HAP-1 (cell line): ENCODE data around the gene GLT1D1.

ENCODE experiments used
- DNase-seq, 2 experiments: peaks; one replicate each; pipeline ENCODE4 v3.0.0-alpha.2; 2016 to 2020; ENCODE audit warnings: low spot score in 2 of 2
- H3K27me3 ChIP-seq: fragments of 250-450 bp; sonication (Bioruptor Pico); 2 replicates; pipeline ENCODE4 v1.5.1; 2020; ENCODE audit warnings: low read depth, mild to moderate bottlenecking, moderate library complexity
- H3K36me3 ChIP-seq: fragments of 250-450 bp; sonication (Bioruptor Pico); replicated peaks from 2 replicates; pipeline ENCODE4 v1.5.1; 2020; ENCODE audit warnings: mild to moderate bottlenecking
- H3K4me1 ChIP-seq: fragments of 250-450 bp; sonication (Bioruptor Pico); 2 replicates; pipeline ENCODE4 v1.5.1; 2020; ENCODE audit warnings: mild to moderate bottlenecking
- H3K4me3 ChIP-seq: fragments of 250-450 bp; sonication (Bioruptor Pico); 2 replicates; pipeline ENCODE4 v1.5.1; 2020; ENCODE audit warnings: mild to moderate bottlenecking, moderate library complexity
- H3K9me3 ChIP-seq: fragments of 250-450 bp; sonication (Bioruptor Pico); 2 replicates; pipeline ENCODE4 v1.5.1; 2020; ENCODE audit warnings: mild to moderate bottlenecking, moderate library complexity
- in situ Hi-C: fragments of 300-500 bp; cut with MboI; formaldehyde crosslinking; loops from 3 replicates; pipeline ENCODE4 v1.14.3; 2020; ENCODE audit warnings: low sequenced_read_pairs, inconsistent platforms, mixed read lengths

The GLT1D1 gene

GRCh38 chr12:128853600-128854197, 421 bp downstream of the GLT1D1 start:
- Histone ChIP-seq H3K4me3 (no peak overlapping the region), H3K9me3 (no peaks in the 10 kb centered on the region), H3K27me3 (no peaks in the 10 kb centered on the region), H3K36me3 (no peaks in the 10 kb centered on the region), H3K4me1 (no peaks in the 10 kb centered on the region)
- DNase-seq: no peak
- in situ Hi-C loops: no loop called here

- Histone ChIP-seq H3K27me3 (no peaks in the 10 kb centered on the region), H3K4me1 (no peaks in the 10 kb centered on the region), H3K4me3 (no peak overlapping the region), H3K9me3 (no peaks in the 10 kb centered on the region), H3K36me3 (no peaks in the 10 kb centered on the region)
- in situ Hi-C loops: no loop called here
- no peak for DNase-seq
These were observed 2.9 kb downstream of the GLT1D1 start for GRCh38 chr12:128856035-128856790.

GRCh38 chr12:128856791-128857078, 3.5 kb downstream of the GLT1D1 start:
- no peak overlapping the region for H3K4me3 ChIP-seq
- no peaks in the 10 kb centered on the region for H3K27me3 ChIP-seq
- H3K9me3 ChIP-seq: no peaks in the 10 kb centered on the region
- in situ Hi-C loops: no loop called here
- H3K4me1 ChIP-seq: no peaks in the 10 kb centered on the region
- H3K36me3 ChIP-seq: no peaks in the 10 kb centered on the region
- DNase-seq: no peak

GRCh38 chr12:128857133-128857763, 4.0 kb downstream of the GLT1D1 start:
- Histone ChIP-seq H3K4me1 (no peaks in the 10 kb centered on the region), H3K36me3 (no peaks in the 10 kb centered on the region), H3K27me3 (no peaks in the 10 kb centered on the region), H3K4me3 (no peak overlapping the region), H3K9me3 (no peaks in the 10 kb centered on the region)
- DNase-seq: no peak
- in situ Hi-C loops: no loop called here

GRCh38 chr12:128859311-128859710, 6.0 kb downstream of the GLT1D1 start:
- Histone ChIP-seq H3K36me3 (no peaks in the 10 kb centered on the region), H3K4me1 (no peaks in the 10 kb centered on the region), H3K4me3 (no peak overlapping the region), H3K9me3 (no peaks in the 10 kb centered on the region), H3K27me3 (no peaks in the 10 kb centered on the region)
- in situ Hi-C loops: no loop called here
- no peak for DNase-seq

- H3K9me3 ChIP-seq: no peaks in the 10 kb centered on the region
- H3K27me3 ChIP-seq: no peaks in the 10 kb centered on the region
- no peaks in the 10 kb centered on the region for H3K36me3 ChIP-seq
- no peak for DNase-seq
- H3K4me3 ChIP-seq: no peak overlapping the region
- in situ Hi-C loops: no loop called here
- no peaks in the 10 kb centered on the region for H3K4me1 ChIP-seq
These were observed 8.1 kb downstream of the GLT1D1 start for GRCh38 chr12:128861226-128862016.

GRCh38 chr12:128863957-128864356, 10.7 kb downstream of the GLT1D1 start:
- in situ Hi-C loops: no loop called here
- no peaks in the 10 kb centered on the region for H3K4me1 ChIP-seq
- no peak for DNase-seq
- H3K9me3 ChIP-seq: no peaks in the 10 kb centered on the region
- no peaks in the 10 kb centered on the region for H3K27me3 ChIP-seq
- no peak overlapping the region for H3K4me3 ChIP-seq
- H3K36me3 ChIP-seq: no peaks in the 10 kb centered on the region

GRCh38 chr12:128864516-128865186, 11.4 kb downstream of the GLT1D1 start:
- H3K4me3 ChIP-seq: no peak overlapping the region
- no peaks in the 10 kb centered on the region for H3K9me3 ChIP-seq
- H3K36me3 ChIP-seq: no peaks in the 10 kb centered on the region
- H3K4me1 ChIP-seq: no peaks in the 10 kb centered on the region
- no peaks in the 10 kb centered on the region for H3K27me3 ChIP-seq
- no peak for DNase-seq
- in situ Hi-C loops: no loop called here

GRCh38 chr12:128867466-128867865, 14.2 kb downstream of the GLT1D1 start:
- Histone ChIP-seq H3K4me1 (no peaks in the 10 kb centered on the region), H3K9me3 (no peaks in the 10 kb centered on the region), H3K4me3 (no peak overlapping the region), H3K27me3 (no peaks in the 10 kb centered on the region), H3K36me3 (no peaks in the 10 kb centered on the region)
- in situ Hi-C loops: no loop called here
- no peak for DNase-seq

- in situ Hi-C loops: no loop called here
- H3K4me1 ChIP-seq: no peaks in the 10 kb centered on the region
- no peak for DNase-seq
These were observed 18.2 kb downstream of the GLT1D1 start for GRCh38 chr12:128871516-128871892.

GRCh38 chr12:128872303-128872702, 19.0 kb downstream of the GLT1D1 start:
- in situ Hi-C loops: no loop called here
- no peak for DNase-seq
- Histone ChIP-seq H3K4me3 (no peak overlapping the region), H3K36me3 (no peaks in the 10 kb centered on the region), H3K4me1 (no peaks in the 10 kb centered on the region), H3K27me3 (no peaks in the 10 kb centered on the region), H3K9me3 (no peaks in the 10 kb centered on the region)

More at GRCh38 chr12:128871516-128871892, 18.2 kb downstream of the GLT1D1 start:
- Histone ChIP-seq H3K27me3 (no peaks in the 10 kb centered on the region), H3K4me3 (no peak overlapping the region), H3K9me3 (no peaks in the 10 kb centered on the region), H3K36me3 (no peaks in the 10 kb centered on the region)

- no peaks in the 10 kb centered on the region for H3K4me1 ChIP-seq
- H3K27me3 ChIP-seq: no peaks in the 10 kb centered on the region
- in situ Hi-C loops: no loop called here
- no peaks in the 10 kb centered on the region for H3K36me3 ChIP-seq
- no peak overlapping the region for H3K4me3 ChIP-seq
- H3K9me3 ChIP-seq: no peaks in the 10 kb centered on the region
- no peak for DNase-seq
These were observed 23.3 kb downstream of the GLT1D1 start for GRCh38 chr12:128876559-128876958.

- Histone ChIP-seq H3K9me3 (no peaks in the 10 kb centered on the region), H3K27me3 (no peaks in the 10 kb centered on the region), H3K36me3 (no peaks in the 10 kb centered on the region), H3K4me1 (no peaks in the 10 kb centered on the region), H3K4me3 (no peak overlapping the region)
- no peak for DNase-seq
- in situ Hi-C loops: no loop called here
These were observed 26.9 kb downstream of the GLT1D1 start for GRCh38 chr12:128879898-128880764.
